HepG2 (cell line): ENCODE measurements around the gene TTF2. TPM values are rescaled to one million over a fixed set of nuclear protein-coding genes. Genes with fewer than 3 reads are reported as not detected.

ENCODE experiments used
- ATAC-seq: fragments of 200-7000 bp; cut with Tn5 transposase; 3 replicates; pipeline ENCODE4 v1.9.1; 2020; ENCODE audit warnings: mild to moderate bottlenecking, moderate library complexity
- BruUV-seq: library from RNA; stranded (reverse); fragments of 400-500 nt; replicated peaks from 2 replicates; lab custom pipeline; 2021; lab: Mats Ljungman, UMichigan
- CTCF ChIA-PET: fragments of 300-600 bp; formaldehyde crosslinking; extraction: SDS; loops from one replicate; lab custom pipeline; 2021; ENCODE audit warnings: low total read pairs, inconsistent platforms, low intra/inter-chr PET ratio; lab: Yijun Ruan, JAX
- POLR2A ChIA-PET: fragments of 350-600 bp; sonication (Branson Sonifier 250); formaldehyde crosslinking; loops from one replicate; lab custom pipeline; 2020; ENCODE audit warnings: antibody characterized with exemption, inconsistent platforms; lab: Yijun Ruan, JAX
- DNase-seq: peaks from one replicate; pipeline ENCODE4 v3.0.0-alpha.2; 2015; ENCODE audit warnings: low spot score
- FAIRE-seq: peaks from 3 replicates; lab custom pipeline; 2011; peaks lifted over from hg19 to GRCh38; lab: Jason Lieb, UNC
- H2AFZ ChIP-seq: one replicate; pipeline ENCODE4 v1.6.1; 2011; ENCODE audit warnings: low read length, inconsistent platforms
- H3K27ac ChIP-seq: fragments of 300-600 bp; 3 replicates; pipeline ENCODE4 v1.8.0; 2011; ENCODE audit warnings: mixed run types, mild to moderate bottlenecking, mixed read lengths, low read length, inconsistent platforms; ENCODE audit not compliant: insufficient read depth; ENCODE audit errors: extremely low read length
- H3K27me3 ChIP-seq, 2 experiments: fragments of 200-600 bp in 1 of 2; 2 replicates in 1 of 2; 3 replicates in 1 of 2; pipeline versions ENCODE4 v1.6.0 to v1.8.0; 2011; ENCODE audit warnings: low read length in 2 of 2, mild to moderate bottlenecking in 2 of 2, moderate library complexity in 2 of 2, inconsistent platforms in 1 of 2; ENCODE audit not compliant: insufficient read depth in 2 of 2, control insufficient read depth in 1 of 2
- H3K36me3 ChIP-seq, 2 experiments: fragments of 200-600 bp in 1 of 2; replicated peaks in 1 of 2; 2 replicates in 1 of 2; 3 replicates in 1 of 2; pipeline versions ENCODE4 v1.5.1 to v1.8.0; 2011; ENCODE audit warnings: low read length in 2 of 2, inconsistent platforms in 1 of 2; ENCODE audit not compliant: insufficient read depth in 2 of 2, control insufficient read depth in 1 of 2
- H3K4me1 ChIP-seq: 2 replicates; pipeline ENCODE4 v1.5.1; 2012; ENCODE audit warnings: low read length, inconsistent platforms; ENCODE audit not compliant: insufficient read depth
- H3K4me2 ChIP-seq: 2 replicates; pipeline ENCODE4 v1.6.0; 2011; ENCODE audit warnings: low read depth, low read length, inconsistent platforms
- H3K4me3 ChIP-seq, 3 experiments: fragments of 200-600 bp in 1 of 3; sonication (generic), shearing (Covaris generic) in 1 of 3; replicated peaks in 1 of 3; 2 replicates each; pipeline ENCODE4 v1.5.1; 2011 to 2016; ENCODE audit warnings: low read length in 3 of 3, inconsistent platforms in 2 of 3, low read depth in 2 of 3, mild to moderate bottlenecking in 2 of 3, control low read depth in 1 of 3, mixed read lengths in 1 of 3; ENCODE audit not compliant: insufficient read depth in 1 of 3
- H3K79me2 ChIP-seq: one replicate; pipeline ENCODE4 v1.6.1; 2011; ENCODE audit warnings: low read length, inconsistent platforms; ENCODE audit not compliant: insufficient read depth
- H3K9ac ChIP-seq: 2 replicates; pipeline ENCODE4 v1.6.0; 2011; ENCODE audit warnings: mild to moderate bottlenecking, low read depth, low read length, inconsistent platforms; ENCODE audit not compliant: insufficient read depth
- H3K9me3 ChIP-seq: 2 replicates; pipeline ENCODE4 v1.5.1; 2012; ENCODE audit warnings: mild to moderate bottlenecking, low read length
- H4K20me1 ChIP-seq: 2 replicates; pipeline ENCODE4 v1.6.0; 2011; ENCODE audit warnings: inconsistent platforms, mild to moderate bottlenecking, low read length, moderate library complexity; ENCODE audit not compliant: insufficient read depth
- ELF3 ChIP-seq: IDR thresholded peaks from 2 replicates; pipeline ENCODE4 v1.6.1; 2016; ENCODE audit warnings: missing genetic modification reagents, missing compliant biosample characterization
- GABPB1 ChIP-seq: IDR thresholded peaks from 2 replicates; pipeline ENCODE4 v1.6.1; 2016; ENCODE audit warnings: mild to moderate bottlenecking, missing genetic modification reagents, moderate library complexity, missing compliant biosample characterization
- HOXA3 ChIP-seq: sonication (generic); formaldehyde crosslinking; IDR thresholded peaks from 2 replicates; pipeline ENCODE4 v1.5.0; 2020; ENCODE audit warnings: missing genetic modification reagents
- NFIB ChIP-seq: sonication (generic); formaldehyde crosslinking; IDR thresholded peaks from 2 replicates; pipeline ENCODE4 v1.9.0; 2021; ENCODE audit warnings: missing genetic modification reagents, mild to moderate bottlenecking, borderline replicate concordance
- NR1H2 ChIP-seq: sonication (generic); formaldehyde crosslinking; IDR thresholded peaks from 2 replicates; pipeline ENCODE4 v1.8.1; 2022; ENCODE audit warnings: low read depth, missing genetic modification reagents, borderline replicate concordance
- PCBP1 ChIP-seq: fragments of 200-400 bp; formaldehyde crosslinking; IDR thresholded peaks from 2 replicates; pipeline ENCODE4 v1.6.1; 2017; ENCODE audit warnings: mild to moderate bottlenecking, low read depth, low read length, borderline replicate concordance
- RXRB ChIP-seq: IDR thresholded peaks from 2 replicates; pipeline ENCODE4 v1.6.1; 2016; ENCODE audit warnings: borderline replicate concordance, missing genetic modification reagents, missing compliant biosample characterization
- SRSF4 ChIP-seq: fragments of 200-400 bp; formaldehyde crosslinking; IDR thresholded peaks from one replicate; pipeline ENCODE4 v1.6.1; 2018; ENCODE audit warnings: mild to moderate bottlenecking, low read depth, low read length, moderate library complexity; ENCODE audit not compliant: poor library complexity, severe bottlenecking
- ZC3H4 ChIP-seq: sonication (generic); formaldehyde crosslinking; IDR thresholded peaks from 2 replicates; pipeline ENCODE4 v1.4.0; 2020; ENCODE audit warnings: missing genetic modification reagents, borderline replicate concordance
- ZNF143 ChIP-seq: sonication (generic); formaldehyde crosslinking; IDR thresholded peaks from 2 replicates; pipeline ENCODE4 v1.4.0; 2020; ENCODE audit warnings: missing genetic modification reagents
- WGBS: methylation state at CpG from one replicate; pipeline ENCODE4 v1.1.6; 2017; ENCODE audit warnings: low lambda C conversion rate; 5-methylcytosine and 5-hydroxymethylcytosine counted together
- in situ Hi-C: cut with HindIII; loops from 2 replicates; pipeline ENCODE4 v1.10.0; 2017; ENCODE audit warnings: low pct_unique_long_range_greater_than_20kb; ENCODE audit not compliant: extremely low pct_ligation_motif_present
- intact Hi-C: fragments of 100-400 bp; cut with micrococcal nuclease; formaldehyde crosslinking; loops from one replicate; pipeline ENCODE4 v1.10.0; 2022; ENCODE audit not compliant: unreplicated experiment
- polyA plus RNA-seq, 8 experiments: library from polyadenylated mRNA; depleted of rRNA in 3 of 8; stranded (reverse) in 7 of 8; unstranded in 1 of 8; fragments of >200 nt; fragmentation: Illumina TruSeq in 4 of 8; extraction: Trizol in 4 of 8; gene quantifications; 2 replicates each; pipeline versions ENCODE4 v1.2.1 to v1.2.3, GENCODE V29; 2011 to 2016; ENCODE audit warnings: low read depth in 4 of 8, missing spikeins in 1 of 8, mixed read lengths in 1 of 8; ENCODE audit not compliant: insufficient read depth in 1 of 8
- total RNA-seq, 5 experiments: library from RNA; depleted of rRNA; stranded (reverse); fragments of >200 nt; fragmentation: Illumina TruSeq; extraction: Trizol; gene quantifications; 2 replicates each; pipeline ENCODE4 v1.2.3, GENCODE V29; 2016; ENCODE audit warnings: low read depth in 1 of 5
- TF ChIP-seq, protein P1 (sequence below), 2 experiments: sonication (generic) in 1 of 2; formaldehyde crosslinking in 1 of 2; IDR thresholded peaks; 2 replicates each; pipeline versions ENCODE4 v1.5.1 to v1.6.1; 2011 to 2020; ENCODE audit warnings: borderline replicate concordance in 1 of 2, low read depth in 1 of 2, low read length in 1 of 2, mild to moderate bottlenecking in 1 of 2, missing genetic modification reagents in 1 of 2, moderate library complexity in 1 of 2
- TF ChIP-seq, protein P2 (sequence below): sonication (generic); formaldehyde crosslinking; IDR thresholded peaks from 2 replicates; pipeline ENCODE4 v1.8.0; 2022; ENCODE audit warnings: mild to moderate bottlenecking, missing genetic modification reagents
- TF ChIP-seq, protein P3 (sequence below): IDR thresholded peaks from 2 replicates; pipeline ENCODE4 v1.4.0; 2020; ENCODE audit warnings: mild to moderate bottlenecking, missing genetic modification reagents
- TF ChIP-seq, protein P4 (sequence below): sonication (generic); formaldehyde crosslinking; IDR thresholded peaks from 2 replicates; pipeline ENCODE4 v1.5.1; 2020; ENCODE audit warnings: missing genetic modification reagents, mild to moderate bottlenecking, borderline replicate concordance
- TF ChIP-seq, protein P5 (sequence below): sonication (generic); formaldehyde crosslinking; IDR thresholded peaks from 2 replicates; pipeline ENCODE4 v1.9.0; 2021; ENCODE audit warnings: missing genetic modification reagents, borderline replicate concordance

TTF2 gene
- total and polyA plus RNA-seq, 2 of the 13 experiments (the other 11 are each of a cell fraction or from before 2014, with no cell fraction given) = 12.8 to 48.9 TPM

DNA sequence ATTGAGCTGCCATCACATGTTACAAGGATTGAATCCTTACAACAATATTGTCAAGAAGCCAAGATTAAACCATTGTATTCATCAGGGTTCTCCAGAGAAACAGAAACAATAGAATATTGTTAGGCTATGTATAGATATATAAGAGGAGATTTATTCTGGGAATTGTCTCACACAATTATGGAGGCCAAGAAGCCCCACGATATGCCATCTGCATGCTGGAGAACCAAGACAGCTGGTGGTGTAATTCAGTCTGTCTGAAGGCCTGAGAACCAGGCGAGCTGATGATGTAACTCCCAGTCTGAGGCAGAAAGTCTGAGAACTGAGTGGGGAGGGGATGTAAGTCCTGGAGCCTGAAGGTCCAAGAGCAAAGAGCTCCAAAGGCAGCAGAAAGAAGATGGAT lies 14.5 kb upstream of the TTF2 start:
- POLR2A ChIA-PET = no interaction called here
- Histone ChIP-seq H3K9ac (no peak overlapping the region), H3K27ac (no peak overlapping the region), H2AFZ (no peak overlapping the region), H3K9me3 (no peaks in the 10 kb centered on the region), H3K27me3 (no peaks in the 10 kb centered on the region), H3K4me1 (no peaks in the 10 kb centered on the region), H4K20me1 (no peaks in the 10 kb centered on the region), H3K36me3 (no peaks in the 10 kb centered on the region), H3K79me2 (no peaks in the 10 kb centered on the region), H3K4me2 (no peak overlapping the region), H3K4me3 (no peak overlapping the region)
- BruUV-seq = no TSS peak
- in situ Hi-C loops (no loop called here), intact Hi-C loops (no loop called here)
- CTCF ChIA-PET = no interaction called here
- ATAC-seq (no peak), DNase-seq (no peak), FAIRE-seq (no peak)
- 53% methylated on average over 2 of the region's 2 CpGs for WGBS
- TF ChIP-seq NR1H2 (CRISPR knock-in tag) = no peak
- no peak for TF ChIP-seq ELF3
- no peak for TF ChIP-seq NFIB
- TF ChIP-seq, protein P1, sequence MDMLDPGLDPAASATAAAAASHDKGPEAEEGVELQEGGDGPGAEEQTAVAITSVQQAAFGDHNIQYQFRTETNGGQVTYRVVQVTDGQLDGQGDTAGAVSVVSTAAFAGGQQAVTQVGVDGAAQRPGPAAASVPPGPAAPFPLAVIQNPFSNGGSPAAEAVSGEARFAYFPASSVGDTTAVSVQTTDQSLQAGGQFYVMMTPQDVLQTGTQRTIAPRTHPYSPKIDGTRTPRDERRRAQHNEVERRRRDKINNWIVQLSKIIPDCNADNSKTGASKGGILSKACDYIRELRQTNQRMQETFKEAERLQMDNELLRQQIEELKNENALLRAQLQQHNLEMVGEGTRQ (IDR thresholded peaks at IDR 0.05; ENCODE audit: low read depth, low read length) = no peak
- TF ChIP-seq, protein P1 (CRISPR knock-in tag; IDR thresholded peaks at IDR 0.05; ENCODE audit: borderline replicate concordance) = no peak
- TF ChIP-seq, protein P2, sequence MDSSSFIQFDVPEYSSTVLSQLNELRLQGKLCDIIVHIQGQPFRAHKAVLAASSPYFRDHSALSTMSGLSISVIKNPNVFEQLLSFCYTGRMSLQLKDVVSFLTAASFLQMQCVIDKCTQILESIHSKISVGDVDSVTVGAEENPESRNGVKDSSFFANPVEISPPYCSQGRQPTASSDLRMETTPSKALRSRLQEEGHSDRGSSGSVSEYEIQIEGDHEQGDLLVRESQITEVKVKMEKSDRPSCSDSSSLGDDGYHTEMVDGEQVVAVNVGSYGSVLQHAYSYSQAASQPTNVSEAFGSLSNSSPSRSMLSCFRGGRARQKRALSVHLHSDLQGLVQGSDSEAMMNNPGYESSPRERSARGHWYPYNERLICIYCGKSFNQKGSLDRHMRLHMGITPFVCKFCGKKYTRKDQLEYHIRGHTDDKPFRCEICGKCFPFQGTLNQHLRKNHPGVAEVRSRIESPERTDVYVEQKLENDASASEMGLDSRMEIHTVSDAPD (CRISPR knock-in tag) = no peak
- TF ChIP-seq, protein P3, sequence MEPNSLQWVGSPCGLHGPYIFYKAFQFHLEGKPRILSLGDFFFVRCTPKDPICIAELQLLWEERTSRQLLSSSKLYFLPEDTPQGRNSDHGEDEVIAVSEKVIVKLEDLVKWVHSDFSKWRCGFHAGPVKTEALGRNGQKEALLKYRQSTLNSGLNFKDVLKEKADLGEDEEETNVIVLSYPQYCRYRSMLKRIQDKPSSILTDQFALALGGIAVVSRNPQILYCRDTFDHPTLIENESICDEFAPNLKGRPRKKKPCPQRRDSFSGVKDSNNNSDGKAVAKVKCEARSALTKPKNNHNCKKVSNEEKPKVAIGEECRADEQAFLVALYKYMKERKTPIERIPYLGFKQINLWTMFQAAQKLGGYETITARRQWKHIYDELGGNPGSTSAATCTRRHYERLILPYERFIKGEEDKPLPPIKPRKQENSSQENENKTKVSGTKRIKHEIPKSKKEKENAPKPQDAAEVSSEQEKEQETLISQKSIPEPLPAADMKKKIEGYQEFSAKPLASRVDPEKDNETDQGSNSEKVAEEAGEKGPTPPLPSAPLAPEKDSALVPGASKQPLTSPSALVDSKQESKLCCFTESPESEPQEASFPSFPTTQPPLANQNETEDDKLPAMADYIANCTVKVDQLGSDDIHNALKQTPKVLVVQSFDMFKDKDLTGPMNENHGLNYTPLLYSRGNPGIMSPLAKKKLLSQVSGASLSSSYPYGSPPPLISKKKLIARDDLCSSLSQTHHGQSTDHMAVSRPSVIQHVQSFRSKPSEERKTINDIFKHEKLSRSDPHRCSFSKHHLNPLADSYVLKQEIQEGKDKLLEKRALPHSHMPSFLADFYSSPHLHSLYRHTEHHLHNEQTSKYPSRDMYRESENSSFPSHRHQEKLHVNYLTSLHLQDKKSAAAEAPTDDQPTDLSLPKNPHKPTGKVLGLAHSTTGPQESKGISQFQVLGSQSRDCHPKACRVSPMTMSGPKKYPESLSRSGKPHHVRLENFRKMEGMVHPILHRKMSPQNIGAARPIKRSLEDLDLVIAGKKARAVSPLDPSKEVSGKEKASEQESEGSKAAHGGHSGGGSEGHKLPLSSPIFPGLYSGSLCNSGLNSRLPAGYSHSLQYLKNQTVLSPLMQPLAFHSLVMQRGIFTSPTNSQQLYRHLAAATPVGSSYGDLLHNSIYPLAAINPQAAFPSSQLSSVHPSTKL (CRISPR knock-in tag) = no peak
- TF ChIP-seq PCBP1 = no peak
- no peak for TF ChIP-seq RXRB (CRISPR knock-in tag)
- no peak for TF ChIP-seq ZNF143 (CRISPR knock-in tag)
- no peak for TF ChIP-seq GABPB1 (CRISPR knock-in tag)
- TF ChIP-seq, protein P4, sequence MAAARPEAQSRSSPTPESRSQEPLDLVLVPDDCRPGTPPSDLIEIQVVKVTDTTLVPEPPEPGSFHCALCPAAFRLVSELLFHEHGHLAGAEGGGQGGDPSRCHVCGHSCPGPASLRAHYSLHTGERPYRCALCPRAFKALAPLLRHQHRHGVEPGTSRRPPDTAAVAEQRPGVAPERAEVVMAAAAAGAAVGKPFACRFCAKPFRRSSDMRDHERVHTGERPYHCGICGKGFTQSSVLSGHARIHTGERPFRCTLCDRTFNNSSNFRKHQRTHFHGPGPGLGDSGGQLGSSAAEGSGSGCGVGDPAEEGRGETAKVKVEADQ (CRISPR knock-in tag) = no peak
- no peak for TF ChIP-seq HOXA3 (CRISPR knock-in tag)
- TF ChIP-seq, protein P5, sequence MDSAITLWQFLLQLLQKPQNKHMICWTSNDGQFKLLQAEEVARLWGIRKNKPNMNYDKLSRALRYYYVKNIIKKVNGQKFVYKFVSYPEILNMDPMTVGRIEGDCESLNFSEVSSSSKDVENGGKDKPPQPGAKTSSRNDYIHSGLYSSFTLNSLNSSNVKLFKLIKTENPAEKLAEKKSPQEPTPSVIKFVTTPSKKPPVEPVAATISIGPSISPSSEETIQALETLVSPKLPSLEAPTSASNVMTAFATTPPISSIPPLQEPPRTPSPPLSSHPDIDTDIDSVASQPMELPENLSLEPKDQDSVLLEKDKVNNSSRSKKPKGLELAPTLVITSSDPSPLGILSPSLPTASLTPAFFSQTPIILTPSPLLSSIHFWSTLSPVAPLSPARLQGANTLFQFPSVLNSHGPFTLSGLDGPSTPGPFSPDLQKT (CRISPR knock-in tag) = no peak
- no peak for TF ChIP-seq ZC3H4
- TF ChIP-seq SRSF4 = no peak
